A549 (cell line): ENCODE data around the gene CXCL6. TPM values are rescaled to one million over a fixed set of nuclear protein-coding genes. Genes with fewer than 3 reads are reported as not detected.

Experiments
- ATAC-seq, 2 experiments: fragments of 200-7000 bp in 1 of 2; fragments of >200 bp in 1 of 2; cut with Nextera tagmentation in 1 of 2; cut with Tn5 transposase in 1 of 2; 3 replicates each; pipeline versions ENCODE4 v1.8.0 to v1.9.1; 2018 to 2020; ENCODE audit warnings: mild to moderate bottlenecking in 1 of 2, moderate library complexity in 1 of 2
- CTCF ChIA-PET: fragments of 300-600 bp; sonication (Branson Sonifier 250); formaldehyde crosslinking; extraction: SDS; loops from one replicate; lab custom pipeline; 2021; ENCODE audit warnings: antibody characterized with exemption, inconsistent platforms; lab: Yijun Ruan, JAX
- POLR2A ChIA-PET: fragments of 350-600 bp; formaldehyde crosslinking; extraction: SDS; loops from one replicate; lab custom pipeline; 2021; ENCODE audit warnings: antibody characterized with exemption, inconsistent platforms; lab: Yijun Ruan, JAX
- DNase-seq, 2 experiments: peaks; one replicate each; pipeline versions ENCODE4 v3.0.0 to v3.0.0-alpha.2; 2011 to 2016; ENCODE audit warnings: low read depth in 1 of 2, low spot score in 1 of 2
- FAIRE-seq: peaks from 2 replicates; lab custom pipeline; 2011; peaks lifted over from hg19 to GRCh38; lab: Jason Lieb, UNC
- H3K27ac ChIP-seq, 2 experiments: fragments of >200 bp; sonication (Bioruptor Twin); formaldehyde crosslinking; 3 replicates each; pipeline ENCODE4 v1.5.1; 2016 to 2017
- H3K4me1 ChIP-seq: fragments of >200 bp; sonication (Bioruptor Twin); formaldehyde crosslinking; 3 replicates; pipeline ENCODE4 v1.6.1; 2016
- H3K4me2 ChIP-seq: fragments of >200 bp; sonication (Bioruptor Twin); formaldehyde crosslinking; 3 replicates; pipeline ENCODE4 v1.6.1; 2016
- H3K4me3 ChIP-seq: fragments of >200 bp; sonication (Bioruptor Twin); formaldehyde crosslinking; 3 replicates; pipeline ENCODE4 v1.5.1; 2016
- H3K9me3 ChIP-seq: fragments of >200 bp; sonication (Bioruptor Twin); formaldehyde crosslinking; 3 replicates; pipeline ENCODE4 v1.6.1; 2016
- ATOH8 ChIP-seq: fragments of 250-450 bp; sonication (Bioruptor Pico); IDR thresholded peaks from 2 replicates; pipeline ENCODE4 v1.5.0; 2020; ENCODE audit warnings: low read depth, mild to moderate bottlenecking, moderate library complexity
- BCL3 ChIP-seq: fragments of >200 bp; sonication (Bioruptor Twin); formaldehyde crosslinking; IDR thresholded peaks from 3 replicates; pipeline ENCODE4 v1.6.1; 2016
- CHD4 ChIP-seq: fragments of 200-600 bp; sonication (generic); IDR thresholded peaks from 2 replicates; pipeline ENCODE4 v1.6.1; 2016; ENCODE audit warnings: antibody characterized with exemption, mild to moderate bottlenecking, borderline replicate concordance
- E2F6 ChIP-seq: IDR thresholded peaks from 2 replicates; pipeline ENCODE4 v1.6.1; 2012; ENCODE audit warnings: low read depth, borderline replicate concordance
- EHMT2 ChIP-seq: fragments of 200-600 bp; sonication (generic); IDR thresholded peaks from 2 replicates; pipeline ENCODE4 v1.6.1; 2016; ENCODE audit warnings: antibody characterized with exemption, low read depth, mild to moderate bottlenecking, moderate library complexity
- ELK1 ChIP-seq: fragments of 150-350 bp; IDR thresholded peaks from 2 replicates; pipeline ENCODE4 v1.6.1; 2014; ENCODE audit warnings: low read depth, mild to moderate bottlenecking, low read length
- EP300 ChIP-seq, 2 experiments: fragments of >200 bp; sonication (Bioruptor Twin); formaldehyde crosslinking; IDR thresholded peaks; 2 replicates in 1 of 2; 3 replicates in 1 of 2; pipeline ENCODE4 v1.6.1; 2016 to 2017
- ESRRA ChIP-seq: fragments of 150-350 bp; IDR thresholded peaks from 2 replicates; pipeline ENCODE4 v1.6.1; 2014; ENCODE audit warnings: mild to moderate bottlenecking, low read length, borderline replicate concordance
- FOSL2 ChIP-seq, 2 experiments: fragments of 450-650 bp in 1 of 2; fragments of >200 bp in 1 of 2; sonication (Bioruptor Twin) in 1 of 2; formaldehyde crosslinking; IDR thresholded peaks; 2 replicates each; pipeline versions ENCODE4 v1.5.0 to v1.6.1; 2016 to 2020; ENCODE audit warnings: mild to moderate bottlenecking in 1 of 2, moderate library complexity in 1 of 2
- FOXS1 ChIP-seq: fragments of 250-450 bp; sonication (Bioruptor Pico); IDR thresholded peaks from 2 replicates; pipeline ENCODE4 v1.5.0; 2020; ENCODE audit warnings: mild to moderate bottlenecking, moderate library complexity
- HES2 ChIP-seq: fragments of >200 bp; sonication (Bioruptor Twin); formaldehyde crosslinking; IDR thresholded peaks from 2 replicates; pipeline ENCODE4 v1.6.1; 2016
- HEYL ChIP-seq: fragments of 250-450 bp; sonication (Bioruptor Pico); IDR thresholded peaks from 2 replicates; pipeline ENCODE4 v1.8.0; 2021; ENCODE audit warnings: mild to moderate bottlenecking, moderate library complexity
- HOXB13 ChIP-seq: fragments of 250-450 bp; sonication (Bioruptor Pico); IDR thresholded peaks from 2 replicates; pipeline ENCODE4 v1.5.0; 2020; ENCODE audit warnings: low read depth, mild to moderate bottlenecking, moderate library complexity
- MAFK ChIP-seq: fragments of 450-650 bp; IDR thresholded peaks from 2 replicates; pipeline ENCODE4 v1.6.1; 2014; ENCODE audit not compliant: partially characterized antibody
- MAX ChIP-seq: IDR thresholded peaks from 2 replicates; pipeline ENCODE4 v1.6.1; 2012
- POLR2A ChIP-seq: IDR thresholded peaks from 2 replicates; pipeline ENCODE4 v1.6.1; 2012; ENCODE audit warnings: mild to moderate bottlenecking, low read length
- POLR2AphosphoS2 ChIP-seq: conservative IDR thresholded peaks from 2 replicates; pipeline ENCODE4 v1.6.1; 2012; ENCODE audit warnings: low read length, improper control_type of control experiment, inconsistent platforms
- RAD21 ChIP-seq, 2 experiments: fragments of >200 bp in 1 of 2; sonication (Bioruptor Twin) in 1 of 2; formaldehyde crosslinking in 1 of 2; IDR thresholded peaks in 1 of 2; conservative IDR thresholded peaks in 1 of 2; 2 replicates in 1 of 2; 3 replicates in 1 of 2; pipeline ENCODE4 v1.6.1; 2012 to 2018; ENCODE audit warnings: inconsistent platforms in 1 of 2
- RCOR1 ChIP-seq: fragments of 150-350 bp; IDR thresholded peaks from 2 replicates; pipeline ENCODE4 v1.6.1; 2014; ENCODE audit warnings: antibody characterized with exemption, low read length, low read depth
- REST ChIP-seq: fragments of 200-600 bp; sonication (generic); IDR thresholded peaks from 2 replicates; pipeline ENCODE4 v1.6.1; 2016; ENCODE audit warnings: antibody characterized with exemption, mild to moderate bottlenecking, moderate library complexity
- RFX5 ChIP-seq: fragments of 450-650 bp; IDR thresholded peaks from 2 replicates; pipeline ENCODE4 v1.7.1; 2014; ENCODE audit warnings: antibody characterized with exemption, mild to moderate bottlenecking, moderate library complexity
- SMC3 ChIP-seq: fragments of >200 bp; sonication (Bioruptor Twin); formaldehyde crosslinking; IDR thresholded peaks from 3 replicates; pipeline ENCODE4 v1.6.1; 2018; ENCODE audit warnings: inconsistent platforms
- TFCP2L1 ChIP-seq: fragments of 250-450 bp; sonication (Bioruptor Pico); IDR thresholded peaks from 2 replicates; pipeline ENCODE4 v1.5.0; 2021; ENCODE audit warnings: mild to moderate bottlenecking
- ZFP36 ChIP-seq: fragments of 450-650 bp; IDR thresholded peaks from 2 replicates; pipeline ENCODE4 v1.6.1; 2014; ENCODE audit warnings: borderline replicate concordance; ENCODE audit not compliant: partially characterized antibody
- WGBS: methylation state at CpG from one replicate; pipeline ENCODE4 v1.1.6; 2017; ENCODE audit errors: missing lambda C conversion rate; 5-methylcytosine and 5-hydroxymethylcytosine counted together
- polyA plus RNA-seq, 4 experiments: library from polyadenylated mRNA; depleted of rRNA in 3 of 4; stranded (reverse); fragments of >200 nt; fragmentation: RNase III in 1 of 4; extraction: RNeasy Plus Mini Kit Qiagen cat#74134 plus additional on column Dnase treatment in 1 of 4; gene quantifications; 2 replicates in 3 of 4; 3 replicates in 1 of 4; pipeline ENCODE4 v1.2.3, GENCODE V29; 2011 to 2017

CXCL6 gene
- polyA plus RNA-seq, 2 of the 4 experiments (the other 2 are of a cell fraction): 0.06 TPM; not detected in 1

- CTCF ChIA-PET: interaction anchor here (1.0 kb wide), 1 partner anchor 9 kb away, joined by 3 read pairs; no protein-coding TSS in a partner anchor
- ATAC-seq (no peak), DNase-seq (no peak), FAIRE-seq (no peak)
- H3K4me2 ChIP-seq: no peak overlapping the region
- no peak overlapping the region for H3K27ac ChIP-seq
- TF ChIP-seq ELK1 (no peak), POLR2AphosphoS2 (no peak), ESRRA (no peak), FOSL2 (IDR thresholded peaks at IDR 0.05) (no peak), FOSL2 (CRISPR knock-in tag; IDR thresholded peaks at IDR 0.05) (no peak), E2F6 (no peak), EHMT2 (no peak), BCL3 (no peak), CHD4 (no peak)
- TF ChIP-seq, all 56 proteins: peak for 0
- no peaks in the 10 kb centered on the region for H3K4me1 ChIP-seq
- POLR2A ChIA-PET: no interaction called here
- H3K4me3 ChIP-seq: no peak overlapping the region
- H3K9me3 ChIP-seq: no peaks in the 10 kb centered on the region
These were observed 12.7 kb upstream of the CXCL6 start for GRCh38 chr4:73823760-73824159.

- Histone ChIP-seq H3K4me2 (no peak overlapping the region), H3K9me3 (no peaks in the 10 kb centered on the region), H3K27ac (no peak overlapping the region), H3K4me1 (no peaks in the 10 kb centered on the region), H3K4me3 (no peak overlapping the region)
- no peak for FAIRE-seq
- TF ChIP-seq MAX: no peak
- TF ChIP-seq RCOR1: no peak
- no peak for TF ChIP-seq EP300 (IDR thresholded peaks at IDR 0.05)
- no peak for TF ChIP-seq MAFK
- TF ChIP-seq ELK1: no peak
- TF ChIP-seq HOXB13 (CRISPR knock-in tag): no peak
- TF ChIP-seq HES2: no peak
- TF ChIP-seq RAD21 (conservative IDR thresholded peaks at IDR 0.05 in 1 of 2, IDR thresholded peaks at IDR 0.05 in 1 of 2): no peak
- no peak for ATAC-seq
- CTCF ChIA-PET: no interaction called here
- DNase-seq: no peak
- WGBS: 87% methylated on average over 3 of the region's 3 CpGs
- POLR2A ChIA-PET: no interaction called here
These were observed 7.5 kb upstream of the CXCL6 start for GRCh38 chr4:73828956-73829355.

- CTCF ChIA-PET: no interaction called here
- Histone ChIP-seq H3K4me1 (no peaks in the 10 kb centered on the region), H3K9me3 (no peaks in the 10 kb centered on the region), H3K4me3 (no peak overlapping the region), H3K27ac (no peak overlapping the region), H3K4me2 (no peak overlapping the region)
- TF ChIP-seq MAFK: no peak
- TF ChIP-seq POLR2A: no peak
- no peak for TF ChIP-seq TFCP2L1
- TF ChIP-seq HEYL (CRISPR knock-in tag): no peak
- no peak for TF ChIP-seq HOXB13 (CRISPR knock-in tag)
- TF ChIP-seq REST: no peak
- no peak for TF ChIP-seq ATOH8 (CRISPR knock-in tag)
- TF ChIP-seq ZFP36: no peak
- no peak for TF ChIP-seq FOXS1 (CRISPR knock-in tag)
- no peak for TF ChIP-seq RFX5
- no peak for TF ChIP-seq SMC3
- 94% methylated on average over 2 of the region's 2 CpGs for WGBS
- DNase-seq (no peak), ATAC-seq (no peak), FAIRE-seq (no peak)
- POLR2A ChIA-PET: no interaction called here
These were observed 4.9 kb upstream of the CXCL6 start for GRCh38 chr4:73831569-73831968.
